EH (cell line): ENCODE results near the gene SETD6.
"Not testable (repeated sequence)": the region's sequence is repeated elsewhere in the genome, so short reads cannot be mapped to it uniquely, and the experiment has no call there.

Source experiments
- DNase-seq: peaks from one replicate; pipeline ENCODE4 v3.0.0-alpha.2; 2015; ENCODE audit warnings: low read depth

The SETD6 gene

DNA sequence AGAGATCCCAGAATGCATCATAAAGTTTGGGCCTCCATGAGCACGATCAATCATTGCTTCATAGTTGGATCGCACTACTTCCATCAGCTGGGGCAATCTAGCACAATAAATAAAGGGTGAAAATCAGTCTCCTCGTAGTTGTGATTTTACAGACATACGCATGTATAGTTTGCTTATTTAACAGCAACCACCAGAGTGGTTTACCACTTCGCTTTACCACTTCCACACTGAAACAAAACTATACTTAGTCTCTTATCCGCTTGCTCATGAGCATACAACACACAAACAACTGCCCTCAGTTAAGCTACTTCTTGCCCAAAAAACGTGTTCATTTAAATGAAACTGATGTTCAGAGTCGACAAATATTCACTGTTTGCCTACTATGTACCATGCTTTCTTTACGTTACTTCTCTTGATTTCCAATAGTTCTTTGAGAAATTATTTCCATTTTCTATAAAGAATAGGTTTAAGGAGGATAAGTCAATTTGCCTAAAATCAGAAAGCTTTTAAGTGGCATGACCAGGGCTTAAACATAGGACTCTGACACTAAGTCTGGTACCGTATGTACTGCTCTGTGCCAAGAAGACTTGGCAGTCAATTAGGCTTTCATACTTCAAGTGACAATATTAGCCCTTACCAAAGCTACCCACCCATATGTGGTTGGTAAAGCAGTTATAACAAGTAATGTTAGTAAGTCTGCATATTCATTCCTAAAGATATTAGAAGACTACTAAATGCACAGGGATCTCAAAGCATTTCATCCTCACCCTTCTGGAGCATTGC lies 22.0 kb downstream of the SETD6 start:
- DNase-seq, result no peak

DNA sequence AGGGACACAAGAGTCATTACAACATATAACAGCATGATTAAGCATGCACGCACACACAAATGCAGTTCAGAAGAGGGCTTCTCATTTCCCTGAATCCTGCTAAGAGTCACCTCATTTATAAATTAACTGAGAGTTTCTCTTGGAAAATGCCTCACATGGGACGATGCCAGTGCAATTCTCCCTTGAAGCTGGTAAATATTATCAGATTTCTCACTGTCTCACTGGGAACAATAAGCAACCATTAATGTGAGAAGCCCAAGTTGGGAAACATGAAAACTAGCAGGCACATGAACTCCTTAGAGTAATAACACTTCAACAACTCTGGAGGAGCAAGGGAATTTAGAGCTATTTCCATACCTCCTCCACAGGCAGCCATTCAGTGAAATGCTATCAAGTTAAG lies 26.4 kb downstream of the SETD6 start:
- no peak for DNase-seq

GRCh38 chr16:58542291-58542690 lies 27.0 kb downstream of the SETD6 start:
- DNase-seq, result no peak

DNA sequence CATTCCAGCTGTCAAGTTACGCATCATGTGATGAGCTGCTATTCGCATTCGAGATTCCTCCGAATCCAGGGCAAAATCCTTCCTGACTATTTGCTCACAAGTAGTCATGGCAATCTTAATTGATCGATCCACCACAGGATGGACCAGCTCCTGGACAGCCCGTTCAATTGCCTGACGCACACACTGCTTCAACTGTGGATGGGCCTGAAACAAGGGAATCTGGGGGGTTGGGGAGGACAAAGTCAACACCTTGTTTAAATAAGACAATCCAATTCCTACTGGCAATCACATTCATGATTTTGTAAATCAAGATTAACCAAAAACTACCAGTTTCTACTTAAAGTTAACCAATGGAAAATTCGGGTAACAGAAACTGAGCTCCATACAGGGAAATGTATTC lies 28.4 kb downstream of the SETD6 start:
- DNase-seq, result no peak

DNA sequence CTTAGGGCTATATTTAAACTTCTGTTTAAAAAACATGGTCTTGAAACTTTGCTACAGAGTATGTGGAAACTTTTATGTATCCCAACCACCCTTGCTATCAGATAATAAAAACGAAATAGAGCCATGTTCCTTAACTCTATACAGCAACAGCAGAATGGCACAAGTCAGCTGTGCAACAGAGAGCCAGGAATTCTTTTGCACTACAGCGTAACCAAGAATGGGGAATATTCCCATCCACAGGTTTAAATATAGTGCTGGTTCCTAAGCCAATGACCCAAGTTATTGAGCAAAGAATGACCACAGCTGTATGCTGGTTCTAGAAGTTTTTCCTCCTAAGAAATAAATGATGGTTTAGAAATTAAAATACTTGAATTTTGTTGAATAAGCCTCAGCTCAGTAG lies 33.1 kb downstream of the SETD6 start:
- no peak for DNase-seq

DNA sequence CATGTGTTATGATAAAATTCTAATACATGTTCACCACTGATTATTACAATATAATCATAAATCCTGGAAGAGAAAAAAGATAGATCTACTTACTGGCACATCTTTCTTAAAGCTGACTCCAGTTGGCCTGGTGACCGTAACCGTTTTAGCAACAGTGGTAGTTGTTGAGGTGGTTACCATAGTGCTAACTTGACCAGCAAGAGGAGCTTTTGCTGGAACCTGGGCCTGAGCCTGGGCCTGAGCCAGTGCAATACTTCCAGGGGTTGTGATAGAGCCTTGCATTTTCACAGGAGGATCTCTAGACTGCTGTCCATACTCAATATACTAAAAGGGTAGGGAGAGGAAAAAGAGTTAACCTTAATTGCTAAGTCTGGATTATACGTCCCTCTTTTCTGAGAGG lies 36.2 kb downstream of the SETD6 start:
- DNase-seq, result no peak

DNA sequence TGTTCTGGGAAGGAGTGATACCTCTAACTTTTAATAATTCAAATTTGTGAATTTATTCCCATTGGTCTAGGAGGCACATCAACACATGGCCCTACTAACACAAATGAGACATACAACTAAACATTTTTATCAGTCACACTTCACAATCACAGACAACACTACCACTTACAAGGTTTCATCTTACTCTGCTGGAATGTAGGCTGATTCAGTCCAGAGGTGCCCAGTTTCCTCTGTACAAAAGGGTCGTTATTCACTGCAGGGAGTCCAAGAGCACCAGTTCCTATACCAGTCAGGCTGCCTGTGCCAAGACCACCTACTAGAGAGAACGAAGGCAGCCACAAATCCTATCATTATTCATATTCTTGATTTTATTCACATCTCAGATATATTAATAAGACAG lies 41.4 kb downstream of the SETD6 start:
- peak; percentile 15 for DNase-seq

DNA sequence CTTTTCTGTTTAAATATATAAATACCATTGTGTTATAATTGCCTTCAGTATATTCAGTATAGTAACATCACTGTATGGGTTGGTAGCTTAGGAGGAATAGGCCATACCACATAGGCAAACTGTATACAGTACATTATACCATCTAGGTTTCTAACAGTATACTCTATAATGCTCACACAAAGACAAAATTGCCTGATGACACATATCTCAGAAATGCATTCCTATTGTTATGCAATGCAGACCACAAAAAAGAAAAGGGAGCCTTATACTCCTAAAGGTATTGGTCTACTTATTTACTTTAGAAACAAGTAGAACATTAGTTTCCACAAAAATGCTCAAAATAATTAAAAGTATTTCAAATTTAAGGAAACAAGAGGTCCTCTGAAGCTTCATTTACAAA lies 47.9 kb downstream of the SETD6 start:
- DNase-seq, result peak; percentile 68

DNA sequence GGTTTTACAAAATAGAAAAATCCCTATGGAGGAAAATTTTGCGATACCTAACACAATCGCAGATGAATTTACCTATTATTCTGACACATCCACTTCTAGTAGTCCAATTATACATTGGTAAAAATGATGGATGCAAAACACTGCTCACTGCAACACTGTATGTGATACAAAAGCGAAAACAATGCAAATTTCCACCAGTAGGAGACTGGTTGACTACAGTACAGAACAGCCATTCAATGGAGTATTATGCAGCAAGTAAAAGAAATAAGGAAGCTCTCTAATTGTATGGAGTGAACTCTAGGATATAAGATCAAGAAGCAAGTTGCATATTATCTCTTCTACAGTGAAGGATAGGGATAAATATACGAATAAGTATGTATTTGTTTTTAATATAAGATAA lies 48.5 kb downstream of the SETD6 start:
- no peak for DNase-seq

DNA sequence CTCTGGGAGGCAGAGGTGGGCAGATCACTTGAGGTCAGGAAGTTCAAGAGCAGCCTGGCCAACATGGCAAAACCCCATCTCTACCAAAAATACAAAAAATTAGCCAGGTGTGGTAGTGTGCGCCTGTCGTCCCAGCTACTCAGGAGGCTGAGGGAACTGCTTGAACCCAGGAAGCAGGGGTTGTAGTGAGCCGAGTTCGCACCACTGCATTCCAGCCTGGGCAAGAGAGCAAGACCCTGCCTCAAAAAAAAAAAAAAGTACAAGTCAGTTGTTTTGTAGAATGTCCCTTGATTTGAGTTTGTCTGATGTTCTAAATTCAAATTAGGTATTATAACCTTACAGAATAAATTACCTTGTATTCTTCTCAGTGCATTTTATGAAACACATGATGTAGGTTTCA lies 50.4 kb downstream of the SETD6 start:
- DNase-seq, result not testable (repeated sequence)
